K562 (cell line): ENCODE measurements around the gene RAB27B. TPM values are rescaled to one million over a fixed set of nuclear protein-coding genes. Genes with fewer than 3 reads are reported as not detected.
A peak's percentile ranks its signal among the peaks of the same experiment; 100 is the strongest.

Experiments used
- ADNP ChIP-seq: fragments of 200-800 bp; sonication (Bioruptor generic); IDR thresholded peaks from 2 replicates; pipeline ENCODE4 v1.6.1; 2016; ENCODE audit warnings: missing genetic modification characterization, missing compliant biosample characterization
- CBFA2T2 ChIP-seq: fragments of 450-650 bp; conservative IDR thresholded peaks from 2 replicates; pipeline ENCODE4 v1.6.1; 2017; ENCODE audit warnings: mild to moderate bottlenecking
- CBFB ChIP-seq: sonication (generic); formaldehyde crosslinking; IDR thresholded peaks from 2 replicates; pipeline ENCODE4 v1.4.0; 2020; ENCODE audit warnings: mild to moderate bottlenecking, missing genetic modification reagents
- LEF1 ChIP-seq: fragments of 450-650 bp; IDR thresholded peaks from 2 replicates; pipeline ENCODE4 v1.6.1; 2016; ENCODE audit warnings: mild to moderate bottlenecking
- NCOR1 ChIP-seq: fragments of 450-650 bp; IDR thresholded peaks from 2 replicates; pipeline ENCODE4 v1.6.1; 2016; ENCODE audit warnings: mild to moderate bottlenecking, moderate library complexity
- NELFE ChIP-seq: IDR thresholded peaks from 2 replicates; pipeline ENCODE4 v1.6.1; 2011; ENCODE audit warnings: mild to moderate bottlenecking; ENCODE audit not compliant: insufficient read depth, insufficient read length
- SMARCA4 ChIP-seq: fragments of 450-650 bp; IDR thresholded peaks from 2 replicates; pipeline ENCODE4 v1.6.1; 2016
- SMARCC2 ChIP-seq: fragments of 450-650 bp; IDR thresholded peaks from 2 replicates; pipeline ENCODE4 v1.6.1; 2017; ENCODE audit warnings: antibody characterized with exemption, moderate library complexity, mild to moderate bottlenecking, low read depth
- ZNF277 ChIP-seq: fragments of 250-450 bp; sonication (Bioruptor Pico); IDR thresholded peaks from 2 replicates; pipeline ENCODE4 v1.8.0; 2022; ENCODE audit warnings: inconsistent platforms, mild to moderate bottlenecking, moderate library complexity, borderline replicate concordance
- ZNF282 ChIP-seq: sonication (generic); formaldehyde crosslinking; IDR thresholded peaks from 2 replicates; pipeline ENCODE4 v1.8.1; 2023; ENCODE audit warnings: missing genetic modification reagents
- ZNF592 ChIP-seq: fragments of 450-650 bp; IDR thresholded peaks from 2 replicates; pipeline ENCODE4 v1.6.1; 2017; ENCODE audit warnings: antibody characterized with exemption, mild to moderate bottlenecking
- ZNF707 ChIP-seq: fragments of 250-450 bp; sonication (Bioruptor Pico); conservative IDR thresholded peaks from 2 replicates; pipeline ENCODE4 v1.8.0; 2022; ENCODE audit warnings: inconsistent platforms, mild to moderate bottlenecking, moderate library complexity
- polyA plus RNA-seq, 8 experiments: library from polyadenylated mRNA; depleted of rRNA in 4 of 8; stranded (reverse) in 5 of 8; unstranded in 3 of 8; fragments of >200 nt; fragmentation: Nextera tagmentation in 2 of 8; fragmentation: Illumina TruSeq in 1 of 8; extraction: Ambion mirVana in 2 of 8; extraction: Trizol in 1 of 8; gene quantifications; 2 replicates each; pipeline versions ENCODE4 v1.2.1 to v1.2.3, GENCODE V29; 2011 to 2014; ENCODE audit warnings: inconsistent platforms in 1 of 8, missing spikeins in 1 of 8
- total RNA-seq, 7 experiments: library from RNA; depleted of rRNA in 6 of 7; stranded (reverse); fragments of >200 nt in 6 of 7; fragmentation: Illumina TruSeq in 2 of 7; extraction: Trizol in 2 of 7; gene quantifications; 2 replicates each; pipeline versions ENCODE4 v1.2.1 to v1.2.3, GENCODE V29; 2011 to 2021; ENCODE audit warnings: low replicate concordance in 1 of 7
- TF ChIP-seq, protein P1 (sequence below): fragments of 450-650 bp; IDR thresholded peaks from 2 replicates; pipeline ENCODE4 v1.6.1; 2016; ENCODE audit warnings: mild to moderate bottlenecking, moderate library complexity

Gene RAB27B
- total and polyA plus RNA-seq, 9 of the 15 experiments (the other 6 are each of a cell fraction or from before 2014, with no cell fraction given): 0.44 to 5.7 (median 1.2) TPM

- TF ChIP-seq, protein P1, sequence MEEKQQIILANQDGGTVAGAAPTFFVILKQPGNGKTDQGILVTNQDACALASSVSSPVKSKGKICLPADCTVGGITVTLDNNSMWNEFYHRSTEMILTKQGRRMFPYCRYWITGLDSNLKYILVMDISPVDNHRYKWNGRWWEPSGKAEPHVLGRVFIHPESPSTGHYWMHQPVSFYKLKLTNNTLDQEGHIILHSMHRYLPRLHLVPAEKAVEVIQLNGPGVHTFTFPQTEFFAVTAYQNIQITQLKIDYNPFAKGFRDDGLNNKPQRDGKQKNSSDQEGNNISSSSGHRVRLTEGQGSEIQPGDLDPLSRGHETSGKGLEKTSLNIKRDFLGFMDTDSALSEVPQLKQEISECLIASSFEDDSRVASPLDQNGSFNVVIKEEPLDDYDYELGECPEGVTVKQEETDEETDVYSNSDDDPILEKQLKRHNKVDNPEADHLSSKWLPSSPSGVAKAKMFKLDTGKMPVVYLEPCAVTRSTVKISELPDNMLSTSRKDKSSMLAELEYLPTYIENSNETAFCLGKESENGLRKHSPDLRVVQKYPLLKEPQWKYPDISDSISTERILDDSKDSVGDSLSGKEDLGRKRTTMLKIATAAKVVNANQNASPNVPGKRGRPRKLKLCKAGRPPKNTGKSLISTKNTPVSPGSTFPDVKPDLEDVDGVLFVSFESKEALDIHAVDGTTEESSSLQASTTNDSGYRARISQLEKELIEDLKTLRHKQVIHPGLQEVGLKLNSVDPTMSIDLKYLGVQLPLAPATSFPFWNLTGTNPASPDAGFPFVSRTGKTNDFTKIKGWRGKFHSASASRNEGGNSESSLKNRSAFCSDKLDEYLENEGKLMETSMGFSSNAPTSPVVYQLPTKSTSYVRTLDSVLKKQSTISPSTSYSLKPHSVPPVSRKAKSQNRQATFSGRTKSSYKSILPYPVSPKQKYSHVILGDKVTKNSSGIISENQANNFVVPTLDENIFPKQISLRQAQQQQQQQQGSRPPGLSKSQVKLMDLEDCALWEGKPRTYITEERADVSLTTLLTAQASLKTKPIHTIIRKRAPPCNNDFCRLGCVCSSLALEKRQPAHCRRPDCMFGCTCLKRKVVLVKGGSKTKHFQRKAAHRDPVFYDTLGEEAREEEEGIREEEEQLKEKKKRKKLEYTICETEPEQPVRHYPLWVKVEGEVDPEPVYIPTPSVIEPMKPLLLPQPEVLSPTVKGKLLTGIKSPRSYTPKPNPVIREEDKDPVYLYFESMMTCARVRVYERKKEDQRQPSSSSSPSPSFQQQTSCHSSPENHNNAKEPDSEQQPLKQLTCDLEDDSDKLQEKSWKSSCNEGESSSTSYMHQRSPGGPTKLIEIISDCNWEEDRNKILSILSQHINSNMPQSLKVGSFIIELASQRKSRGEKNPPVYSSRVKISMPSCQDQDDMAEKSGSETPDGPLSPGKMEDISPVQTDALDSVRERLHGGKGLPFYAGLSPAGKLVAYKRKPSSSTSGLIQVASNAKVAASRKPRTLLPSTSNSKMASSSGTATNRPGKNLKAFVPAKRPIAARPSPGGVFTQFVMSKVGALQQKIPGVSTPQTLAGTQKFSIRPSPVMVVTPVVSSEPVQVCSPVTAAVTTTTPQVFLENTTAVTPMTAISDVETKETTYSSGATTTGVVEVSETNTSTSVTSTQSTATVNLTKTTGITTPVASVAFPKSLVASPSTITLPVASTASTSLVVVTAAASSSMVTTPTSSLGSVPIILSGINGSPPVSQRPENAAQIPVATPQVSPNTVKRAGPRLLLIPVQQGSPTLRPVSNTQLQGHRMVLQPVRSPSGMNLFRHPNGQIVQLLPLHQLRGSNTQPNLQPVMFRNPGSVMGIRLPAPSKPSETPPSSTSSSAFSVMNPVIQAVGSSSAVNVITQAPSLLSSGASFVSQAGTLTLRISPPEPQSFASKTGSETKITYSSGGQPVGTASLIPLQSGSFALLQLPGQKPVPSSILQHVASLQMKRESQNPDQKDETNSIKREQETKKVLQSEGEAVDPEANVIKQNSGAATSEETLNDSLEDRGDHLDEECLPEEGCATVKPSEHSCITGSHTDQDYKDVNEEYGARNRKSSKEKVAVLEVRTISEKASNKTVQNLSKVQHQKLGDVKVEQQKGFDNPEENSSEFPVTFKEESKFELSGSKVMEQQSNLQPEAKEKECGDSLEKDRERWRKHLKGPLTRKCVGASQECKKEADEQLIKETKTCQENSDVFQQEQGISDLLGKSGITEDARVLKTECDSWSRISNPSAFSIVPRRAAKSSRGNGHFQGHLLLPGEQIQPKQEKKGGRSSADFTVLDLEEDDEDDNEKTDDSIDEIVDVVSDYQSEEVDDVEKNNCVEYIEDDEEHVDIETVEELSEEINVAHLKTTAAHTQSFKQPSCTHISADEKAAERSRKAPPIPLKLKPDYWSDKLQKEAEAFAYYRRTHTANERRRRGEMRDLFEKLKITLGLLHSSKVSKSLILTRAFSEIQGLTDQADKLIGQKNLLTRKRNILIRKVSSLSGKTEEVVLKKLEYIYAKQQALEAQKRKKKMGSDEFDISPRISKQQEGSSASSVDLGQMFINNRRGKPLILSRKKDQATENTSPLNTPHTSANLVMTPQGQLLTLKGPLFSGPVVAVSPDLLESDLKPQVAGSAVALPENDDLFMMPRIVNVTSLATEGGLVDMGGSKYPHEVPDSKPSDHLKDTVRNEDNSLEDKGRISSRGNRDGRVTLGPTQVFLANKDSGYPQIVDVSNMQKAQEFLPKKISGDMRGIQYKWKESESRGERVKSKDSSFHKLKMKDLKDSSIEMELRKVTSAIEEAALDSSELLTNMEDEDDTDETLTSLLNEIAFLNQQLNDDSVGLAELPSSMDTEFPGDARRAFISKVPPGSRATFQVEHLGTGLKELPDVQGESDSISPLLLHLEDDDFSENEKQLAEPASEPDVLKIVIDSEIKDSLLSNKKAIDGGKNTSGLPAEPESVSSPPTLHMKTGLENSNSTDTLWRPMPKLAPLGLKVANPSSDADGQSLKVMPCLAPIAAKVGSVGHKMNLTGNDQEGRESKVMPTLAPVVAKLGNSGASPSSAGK: no peak
- TF ChIP-seq SMARCA4: peak; percentile 53; the same call in 1 of the 2 replicates
- TF ChIP-seq CBFB (CRISPR knock-in tag): no peak
- no peak for TF ChIP-seq ZNF282 (CRISPR knock-in tag)
- peak; percentile 40 for TF ChIP-seq NCOR1
- TF ChIP-seq NELFE: no peak
- no peak for TF ChIP-seq ADNP (tag)
- TF ChIP-seq CBFA2T2: peak; percentile 53
- TF ChIP-seq LEF1: 0 out of 2 replicates have a peak, but pooled peaks have one; percentile 40
- 0 out of 2 replicates have a peak, but pooled peaks have one; percentile 32 for TF ChIP-seq SMARCC2
- TF ChIP-seq ZNF277: no peak
- TF ChIP-seq ZNF707 (CRISPR knock-in tag): no peak
- TF ChIP-seq ZNF592: 0 out of 2 replicates have a peak, but pooled peaks have one; percentile 26
Measured at GRCh38 chr18:54900290-54900689, 72.0 kb downstream of the RAB27B start (continued).
